WERI-Rb-1 (cell line): ENCODE data around the gene DNASE1L1.

Experiments used
- DNase-seq: peaks from one replicate; pipeline ENCODE4 v3.0.0-alpha.2; 2020
- H3K27ac ChIP-seq: fragments of 250-450 bp; sonication (Bioruptor Pico); 2 replicates; pipeline ENCODE4 v1.5.1; 2020; ENCODE audit warnings: mild to moderate bottlenecking, moderate library complexity
- H3K27me3 ChIP-seq: fragments of 250-450 bp; sonication (Bioruptor Pico); 2 replicates; pipeline ENCODE4 v1.5.1; 2021; ENCODE audit warnings: mild to moderate bottlenecking, low read depth, moderate library complexity; ENCODE audit not compliant: insufficient read depth, severe bottlenecking
- H3K36me3 ChIP-seq: fragments of 250-450 bp; sonication (Bioruptor Pico); 2 replicates; pipeline ENCODE4 v1.5.1; 2020; ENCODE audit warnings: mild to moderate bottlenecking, moderate library complexity
- H3K4me3 ChIP-seq: 2 replicates; pipeline ENCODE4 v1.5.1; 2011; ENCODE audit warnings: low read depth, mild to moderate bottlenecking, control low read depth, low read length
- H3K9me3 ChIP-seq: fragments of 250-450 bp; sonication (Bioruptor Pico); 2 replicates; pipeline ENCODE4 v1.5.1; 2021; ENCODE audit warnings: mild to moderate bottlenecking, moderate library complexity; ENCODE audit not compliant: severe bottlenecking
- TF ChIP-seq, protein P1 (sequence below): IDR thresholded peaks from 2 replicates; pipeline ENCODE4 v1.5.1; 2011; ENCODE audit warnings: low read depth, mild to moderate bottlenecking, control low read depth, inconsistent platforms, low read length

The DNASE1L1 gene

DNA sequence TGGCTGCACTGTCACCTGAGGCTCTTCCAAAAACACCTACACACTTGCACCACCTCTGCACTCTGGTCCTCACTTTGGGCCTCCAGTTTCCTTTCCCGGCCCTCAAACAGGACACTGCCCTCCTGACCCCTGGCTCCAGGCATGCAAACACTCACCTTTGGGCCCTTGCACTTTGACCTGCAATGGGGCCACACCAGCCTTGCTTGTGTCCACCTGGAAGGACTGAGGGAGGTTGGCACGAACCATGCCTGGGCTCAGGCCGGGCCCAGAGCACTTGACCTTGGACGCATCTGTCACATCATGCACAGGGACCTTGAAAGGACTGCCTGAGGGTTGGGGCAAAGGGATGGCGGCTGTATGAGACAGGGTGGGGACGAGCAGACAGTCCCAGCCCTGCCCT, 50.2 kb downstream of the DNASE1L1 start:
- DNase-seq, result no peak
- H3K36me3 ChIP-seq, result peaks cover 97% of the 10 kb centered on the region
- H3K27me3 ChIP-seq, result peaks cover 21% of the 10 kb centered on the region
- H3K27ac ChIP-seq, result no peak overlapping the region
- TF ChIP-seq, protein P1, sequence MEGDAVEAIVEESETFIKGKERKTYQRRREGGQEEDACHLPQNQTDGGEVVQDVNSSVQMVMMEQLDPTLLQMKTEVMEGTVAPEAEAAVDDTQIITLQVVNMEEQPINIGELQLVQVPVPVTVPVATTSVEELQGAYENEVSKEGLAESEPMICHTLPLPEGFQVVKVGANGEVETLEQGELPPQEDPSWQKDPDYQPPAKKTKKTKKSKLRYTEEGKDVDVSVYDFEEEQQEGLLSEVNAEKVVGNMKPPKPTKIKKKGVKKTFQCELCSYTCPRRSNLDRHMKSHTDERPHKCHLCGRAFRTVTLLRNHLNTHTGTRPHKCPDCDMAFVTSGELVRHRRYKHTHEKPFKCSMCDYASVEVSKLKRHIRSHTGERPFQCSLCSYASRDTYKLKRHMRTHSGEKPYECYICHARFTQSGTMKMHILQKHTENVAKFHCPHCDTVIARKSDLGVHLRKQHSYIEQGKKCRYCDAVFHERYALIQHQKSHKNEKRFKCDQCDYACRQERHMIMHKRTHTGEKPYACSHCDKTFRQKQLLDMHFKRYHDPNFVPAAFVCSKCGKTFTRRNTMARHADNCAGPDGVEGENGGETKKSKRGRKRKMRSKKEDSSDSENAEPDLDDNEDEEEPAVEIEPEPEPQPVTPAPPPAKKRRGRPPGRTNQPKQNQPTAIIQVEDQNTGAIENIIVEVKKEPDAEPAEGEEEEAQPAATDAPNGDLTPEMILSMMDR, result no peak
- no peak overlapping the region for H3K4me3 ChIP-seq
- no peaks in the 10 kb centered on the region for H3K9me3 ChIP-seq

DNA sequence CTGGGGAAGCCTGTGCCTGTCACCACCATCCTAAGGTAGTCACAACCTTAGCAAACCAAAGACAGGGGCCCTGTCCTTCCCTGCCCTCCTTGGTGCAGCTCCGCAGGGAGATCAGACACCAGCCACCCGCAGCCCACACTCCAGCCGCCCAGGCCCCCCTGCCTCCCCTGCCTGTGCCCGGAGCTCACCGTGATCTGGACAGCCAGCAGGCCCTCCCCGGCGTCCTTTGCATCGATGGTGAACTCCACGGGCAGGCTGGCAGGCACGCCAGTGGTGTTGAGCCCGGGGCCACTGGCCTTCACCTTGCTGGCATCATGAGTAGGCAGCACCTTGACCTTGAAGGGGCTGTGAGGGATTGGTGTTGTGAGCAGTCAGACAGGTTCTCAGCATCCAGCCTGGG, 51.0 kb downstream of the DNASE1L1 start:
- H3K27ac ChIP-seq, result no peak overlapping the region
- H3K27me3 ChIP-seq, result peaks cover 24% of the 10 kb centered on the region
- H3K4me3 ChIP-seq, result no peak overlapping the region
- H3K9me3 ChIP-seq, result no peaks in the 10 kb centered on the region
- TF ChIP-seq, protein P1, result no peak
- H3K36me3 ChIP-seq, result peaks cover 97% of the 10 kb centered on the region
- no peak for DNase-seq

DNA sequence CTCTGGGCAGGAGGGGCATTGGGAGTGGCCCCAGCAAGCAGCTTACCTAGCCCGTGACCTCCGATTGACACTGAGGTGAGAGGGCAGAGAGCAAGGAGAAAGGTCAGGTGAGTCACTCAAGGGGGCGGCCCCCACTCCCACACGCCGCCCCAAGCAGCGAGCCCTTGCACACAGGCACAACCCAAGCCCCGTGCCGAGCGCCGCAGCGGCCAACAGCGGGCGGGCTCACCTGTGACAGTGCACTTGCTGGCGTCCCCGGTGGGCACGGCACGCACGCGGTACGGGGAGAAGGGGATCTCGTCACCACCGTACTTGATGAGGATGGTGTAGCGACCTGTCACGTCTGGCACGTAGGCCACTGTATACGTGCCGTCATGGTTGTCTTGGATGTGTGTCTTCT, 51.8 kb downstream of the DNASE1L1 start:
- H3K9me3 ChIP-seq, result no peaks in the 10 kb centered on the region
- TF ChIP-seq, protein P1, result no peak
- H3K27ac ChIP-seq, result no peak overlapping the region
- no peak for DNase-seq
- peaks cover 23% of the 10 kb centered on the region for H3K27me3 ChIP-seq
- no peak overlapping the region for H3K4me3 ChIP-seq
- H3K36me3 ChIP-seq, result peaks cover 97% of the 10 kb centered on the region

DNA sequence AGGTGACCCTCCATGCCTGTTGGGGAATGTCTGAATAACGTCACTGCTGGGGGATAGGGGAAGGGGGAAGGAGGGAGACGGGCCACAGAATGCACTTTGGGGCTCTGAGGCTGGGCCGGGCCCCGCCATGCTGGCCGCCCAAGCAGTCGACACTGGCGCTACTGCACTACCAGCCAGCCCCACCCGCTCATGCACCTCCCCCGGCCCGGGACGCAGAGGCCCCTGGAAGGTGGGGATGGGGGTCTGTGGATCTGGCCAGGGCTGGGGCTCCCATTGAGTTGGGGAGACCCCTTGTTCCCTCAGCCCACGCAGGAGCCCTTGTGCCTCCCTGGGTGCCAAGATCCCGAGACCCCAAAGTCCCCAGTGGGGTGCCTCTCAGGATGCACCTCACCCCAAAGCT, 52.5 kb downstream of the DNASE1L1 start:
- H3K27ac ChIP-seq, result no peak overlapping the region
- TF ChIP-seq, protein P1, result no peak
- H3K36me3 ChIP-seq, result peaks cover 97% of the 10 kb centered on the region
- H3K27me3 ChIP-seq, result peaks cover 26% of the 10 kb centered on the region
- H3K9me3 ChIP-seq, result no peaks in the 10 kb centered on the region
- no peak for DNase-seq
- no peak overlapping the region for H3K4me3 ChIP-seq

DNA sequence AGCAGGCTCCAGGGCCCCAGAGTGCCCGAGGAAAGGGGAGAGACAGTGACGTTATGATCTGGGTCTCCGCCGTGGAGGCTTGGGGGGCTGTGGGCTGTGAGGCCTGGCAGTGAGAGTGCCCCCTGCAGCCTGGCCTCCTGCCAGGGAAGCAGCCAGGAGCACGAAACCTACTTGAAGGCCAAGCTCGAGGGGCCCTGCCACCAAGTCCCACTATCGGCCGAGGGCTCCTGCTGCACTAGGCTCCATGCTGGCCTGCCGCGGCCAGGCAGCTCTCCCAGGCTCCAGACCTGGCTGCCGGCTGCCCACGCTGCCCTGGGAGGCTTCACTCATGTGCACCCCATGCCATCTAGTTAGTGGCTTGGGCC, 53.3 kb downstream of the DNASE1L1 start:
- no peak overlapping the region for H3K27ac ChIP-seq
- DNase-seq, result no peak
- H3K9me3 ChIP-seq, result no peaks in the 10 kb centered on the region
- H3K36me3 ChIP-seq, result peaks cover 100% of the 10 kb centered on the region
- TF ChIP-seq, protein P1, result no peak
- peaks cover 31% of the 10 kb centered on the region for H3K27me3 ChIP-seq
- H3K4me3 ChIP-seq, result no peak overlapping the region

DNA sequence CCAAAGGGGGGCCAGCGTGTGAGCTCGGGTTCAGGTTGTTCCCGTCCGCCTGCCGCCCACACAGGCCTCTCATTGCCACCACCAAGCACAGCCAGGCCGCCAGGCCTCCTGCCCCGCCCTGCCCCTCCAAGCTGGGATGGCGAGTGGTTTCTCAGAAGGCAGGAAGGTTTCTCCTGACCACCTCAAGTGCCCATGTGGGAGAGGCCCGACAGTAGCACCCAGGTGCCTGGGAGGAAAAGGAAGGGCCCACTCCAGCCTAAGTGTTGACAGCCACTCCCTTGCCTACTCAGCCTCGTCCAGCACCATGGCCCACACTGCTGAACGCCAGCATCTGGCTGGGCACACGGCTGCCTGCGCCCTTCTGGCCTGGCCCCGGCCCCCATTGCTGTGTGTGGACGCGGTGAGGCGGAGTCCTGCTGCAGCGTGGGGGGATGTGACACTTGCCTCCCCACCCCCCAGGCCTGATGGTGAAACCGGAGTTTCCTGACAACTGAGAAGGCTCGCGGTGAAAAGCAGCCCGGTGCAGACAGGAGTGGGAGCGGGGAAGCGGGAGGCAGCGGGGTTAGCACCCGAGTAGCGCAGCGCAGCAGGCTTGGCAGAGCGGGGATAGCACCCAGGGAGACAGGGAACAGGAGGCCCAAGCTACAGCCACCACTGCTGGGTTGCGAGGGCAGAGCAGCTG, 53.8 kb downstream of the DNASE1L1 start:
- H3K9me3 ChIP-seq, result no peaks in the 10 kb centered on the region
- no peak for DNase-seq
- H3K4me3 ChIP-seq, result no peak overlapping the region
- peaks cover 33% of the 10 kb centered on the region for H3K27me3 ChIP-seq
- TF ChIP-seq, protein P1, result no peak
- no peak overlapping the region for H3K27ac ChIP-seq
- peaks cover 100% of the 10 kb centered on the region for H3K36me3 ChIP-seq
